Sigmoid colon (tissue), 4 donors: ENCODE data around the gene NDUFB8.

Experiments used
- EP300 ChIP-seq, 4 donors: sonication (generic); formaldehyde crosslinking; IDR thresholded peaks; one replicate each; pipeline ENCODE4 v1.6.1; 2017; ENCODE audit warnings: antibody characterized with exemption in 4 of 4
- POLR2A ChIP-seq, 2 donors: fragments of 450-650 bp; IDR thresholded peaks; one replicate each; pipeline ENCODE4 v1.6.1; 2016; ENCODE audit warnings: antibody characterized with exemption in 2 of 2, mild to moderate bottlenecking in 2 of 2, moderate library complexity in 2 of 2
- POLR2AphosphoS5 ChIP-seq, 4 donors: sonication (generic); formaldehyde crosslinking; IDR thresholded peaks; one replicate each; pipeline ENCODE4 v1.6.1; 2017; ENCODE audit warnings: antibody characterized with exemption in 4 of 4
- TF ChIP-seq, protein P1 (sequence below), 4 experiments: fragments of 450-650 bp in 3 of 4; fragments of 200-600 bp in 1 of 4; IDR thresholded peaks; one replicate each; pipeline ENCODE4 v1.5.1; 2016 to 2019; ENCODE audit warnings: antibody characterized with exemption in 4 of 4, mild to moderate bottlenecking in 3 of 4, moderate library complexity in 2 of 4

DNA sequence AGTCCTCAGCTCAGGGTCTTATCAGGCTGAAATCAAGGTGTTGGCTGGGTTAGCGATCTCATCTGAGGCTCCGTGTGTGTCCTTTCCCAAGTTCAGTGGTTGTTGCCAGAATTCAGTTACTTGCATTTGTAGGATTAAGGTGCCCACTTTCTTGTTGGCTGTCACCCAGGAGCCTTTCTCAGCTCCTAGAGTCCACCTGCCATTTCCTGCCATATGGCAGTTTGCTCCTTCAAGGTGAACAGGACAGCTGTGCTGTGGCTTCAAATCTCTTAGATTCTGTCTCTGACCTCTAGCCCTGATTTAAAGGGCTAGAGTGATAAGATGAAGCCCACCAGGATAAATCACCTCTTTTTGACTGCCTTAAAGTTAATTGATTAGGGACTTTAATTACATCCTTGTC lies 5.1 kb upstream of the NDUFB8 start:
- TF ChIP-seq POLR2A (IDR thresholded peaks at IDR 0.05), result no peak
- TF ChIP-seq POLR2AphosphoS5 (IDR thresholded peaks at IDR 0.05), result no peak
- TF ChIP-seq, protein P1, sequence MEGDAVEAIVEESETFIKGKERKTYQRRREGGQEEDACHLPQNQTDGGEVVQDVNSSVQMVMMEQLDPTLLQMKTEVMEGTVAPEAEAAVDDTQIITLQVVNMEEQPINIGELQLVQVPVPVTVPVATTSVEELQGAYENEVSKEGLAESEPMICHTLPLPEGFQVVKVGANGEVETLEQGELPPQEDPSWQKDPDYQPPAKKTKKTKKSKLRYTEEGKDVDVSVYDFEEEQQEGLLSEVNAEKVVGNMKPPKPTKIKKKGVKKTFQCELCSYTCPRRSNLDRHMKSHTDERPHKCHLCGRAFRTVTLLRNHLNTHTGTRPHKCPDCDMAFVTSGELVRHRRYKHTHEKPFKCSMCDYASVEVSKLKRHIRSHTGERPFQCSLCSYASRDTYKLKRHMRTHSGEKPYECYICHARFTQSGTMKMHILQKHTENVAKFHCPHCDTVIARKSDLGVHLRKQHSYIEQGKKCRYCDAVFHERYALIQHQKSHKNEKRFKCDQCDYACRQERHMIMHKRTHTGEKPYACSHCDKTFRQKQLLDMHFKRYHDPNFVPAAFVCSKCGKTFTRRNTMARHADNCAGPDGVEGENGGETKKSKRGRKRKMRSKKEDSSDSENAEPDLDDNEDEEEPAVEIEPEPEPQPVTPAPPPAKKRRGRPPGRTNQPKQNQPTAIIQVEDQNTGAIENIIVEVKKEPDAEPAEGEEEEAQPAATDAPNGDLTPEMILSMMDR (IDR thresholded peaks at IDR 0.05), result no peak
- TF ChIP-seq EP300 (IDR thresholded peaks at IDR 0.05), result no peak
